GM19099 (cell line): ENCODE data around the gene ALOXE3.

Experiments used
- POLR2A ChIP-seq: IDR thresholded peaks from 3 replicates; pipeline ENCODE4 v1.6.1; 2011; ENCODE audit warnings: low read depth; ENCODE audit not compliant: insufficient read length; ENCODE audit errors: extremely low read depth

The ALOXE3 gene

GRCh38 chr17:8055851-8056231 is 62.5 kb downstream of the ALOXE3 start:
- no peak for TF ChIP-seq POLR2A

- TF ChIP-seq POLR2A: no peak
These were observed 64.7 kb downstream of the ALOXE3 start for GRCh38 chr17:8053600-8053999.

- TF ChIP-seq POLR2A: no peak
These were observed 65.8 kb downstream of the ALOXE3 start for GRCh38 chr17:8052256-8053252.

- no peak for TF ChIP-seq POLR2A
These were observed 66.5 kb downstream of the ALOXE3 start for GRCh38 chr17:8051831-8052230.

- no peak for TF ChIP-seq POLR2A
These were observed 69.6 kb downstream of the ALOXE3 start for GRCh38 chr17:8048736-8049135.

- TF ChIP-seq POLR2A: no peak
These were observed 70.1 kb downstream of the ALOXE3 start for GRCh38 chr17:8048236-8048635.

GRCh38 chr17:8047769-8048110 is 70.6 kb downstream of the ALOXE3 start:
- no peak for TF ChIP-seq POLR2A

- no peak for TF ChIP-seq POLR2A
These were observed 71.2 kb downstream of the ALOXE3 start for GRCh38 chr17:8046929-8047768.

GRCh38 chr17:8046306-8046928 is 71.9 kb downstream of the ALOXE3 start:
- TF ChIP-seq POLR2A: no peak
